KOPT-K1 (cell line): Measurements from ENCODE around the gene PLPP6.

ENCODE experiments used
- H3K27ac ChIP-seq: fragments of 200-600 bp; sonication (generic); 2 replicates; pipeline ENCODE4 v1.5.1; 2016; ENCODE audit warnings: antibody characterized with exemption, mild to moderate bottlenecking, low read depth, low read length; ENCODE audit not compliant: poor library complexity, severe bottlenecking
- H3K36me3 ChIP-seq: fragments of 200-600 bp; sonication (generic); 2 replicates; pipeline ENCODE4 v1.5.1; 2017; ENCODE audit warnings: antibody characterized with exemption, mild to moderate bottlenecking, low read length, moderate library complexity; ENCODE audit not compliant: insufficient read depth
- H3K9me3 ChIP-seq: fragments of 200-600 bp; sonication (generic); 2 replicates; pipeline ENCODE4 v1.5.1; 2017; ENCODE audit warnings: antibody characterized with exemption, low read length, mild to moderate bottlenecking; ENCODE audit not compliant: insufficient read depth, poor library complexity, severe bottlenecking

The PLPP6 gene

GRCh38 chr9:4662108-4662988 is at the start of gene PLPP6:
TSS of gene PLPP6 (plus strand) at chr9:4662294. CDS start at chr9:4662376, 82 bp downstream.
- H3K27ac ChIP-seq = peak within 1 kb of the TSS; percentile 45

DNA sequence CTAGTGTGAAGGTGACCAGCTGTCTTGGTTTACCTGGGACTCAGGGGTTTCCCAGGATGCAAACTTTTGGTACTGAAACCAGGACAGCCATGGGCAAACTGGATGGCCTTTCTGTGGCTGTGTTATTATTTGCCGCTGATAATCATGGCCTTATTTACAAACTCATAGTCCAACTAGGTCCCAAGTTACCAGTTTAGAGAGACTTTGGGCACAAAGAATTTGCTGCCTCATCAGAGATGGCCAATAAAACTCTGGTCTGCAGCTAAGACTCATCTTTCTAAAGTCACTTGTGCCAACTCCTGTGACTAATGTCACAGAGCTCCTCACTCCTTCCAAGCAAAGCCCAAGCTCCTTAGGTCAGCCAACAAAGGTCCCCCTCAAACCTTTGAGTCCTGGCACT is 47.5 kb upstream of the PLPP6 start:
- Histone ChIP-seq H3K27ac (no peak overlapping the region), H3K36me3 (no peaks in the 10 kb centered on the region), H3K9me3 (no peaks in the 10 kb centered on the region)

More at GRCh38 chr9:4662108-4662988, at the start of gene PLPP6:
- no peaks in the 10 kb centered on the region for H3K36me3 ChIP-seq
- H3K9me3 ChIP-seq = no peaks in the 10 kb centered on the region

- Histone ChIP-seq H3K9me3 (no peaks in the 10 kb centered on the region), H3K36me3 (no peaks in the 10 kb centered on the region), H3K27ac (no peak overlapping the region)
Observed at GRCh38 chr9:4615251-4615650, 46.8 kb upstream of the PLPP6 start.

GRCh38 chr9:4615778-4616177 is 46.3 kb upstream of the PLPP6 start:
- no peak overlapping the region for H3K27ac ChIP-seq
- no peaks in the 10 kb centered on the region for H3K36me3 ChIP-seq
- H3K9me3 ChIP-seq = no peaks in the 10 kb centered on the region

- no peaks in the 10 kb centered on the region for H3K36me3 ChIP-seq
- H3K27ac ChIP-seq = no peak overlapping the region
Observed at GRCh38 chr9:4617752-4618151, 44.3 kb upstream of the PLPP6 start.

GRCh38 chr9:4618700-4619099 is 43.4 kb upstream of the PLPP6 start:
- H3K9me3 ChIP-seq = no peaks in the 10 kb centered on the region
- no peak overlapping the region for H3K27ac ChIP-seq

More at GRCh38 chr9:4617752-4618151, 44.3 kb upstream of the PLPP6 start:
- H3K9me3 ChIP-seq = no peaks in the 10 kb centered on the region

GRCh38 chr9:4620057-4620765 is 41.9 kb upstream of the PLPP6 start:
- Histone ChIP-seq H3K9me3 (no peaks in the 10 kb centered on the region), H3K36me3 (no peaks in the 10 kb centered on the region), H3K27ac (no peak overlapping the region)

More at GRCh38 chr9:4618700-4619099, 43.4 kb upstream of the PLPP6 start:
- H3K36me3 ChIP-seq = no peaks in the 10 kb centered on the region

- no peaks in the 10 kb centered on the region for H3K9me3 ChIP-seq
- no peak overlapping the region for H3K27ac ChIP-seq
- H3K36me3 ChIP-seq = no peaks in the 10 kb centered on the region
Observed at GRCh38 chr9:4620881-4621555, 41.1 kb upstream of the PLPP6 start.

DNA sequence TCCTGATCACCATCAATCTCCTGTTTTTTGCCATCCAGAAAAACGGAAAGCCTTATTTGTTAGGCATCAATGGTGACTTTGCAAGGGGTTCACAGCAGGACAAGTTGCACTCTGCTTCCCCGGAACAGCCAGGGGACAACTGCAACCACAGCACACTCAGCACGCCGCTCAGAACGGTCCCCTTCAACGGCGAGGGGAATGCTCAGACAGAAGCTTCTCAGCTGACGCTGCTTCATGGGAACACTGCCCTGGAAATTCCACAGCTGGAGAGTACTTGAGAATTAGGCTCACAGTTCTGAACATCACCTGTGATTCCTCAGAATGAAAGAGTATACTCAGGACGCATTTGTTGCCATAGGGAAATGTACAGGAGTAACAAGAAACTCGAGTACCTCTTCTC is 40.1 kb upstream of the PLPP6 start:
- Histone ChIP-seq H3K36me3 (no peaks in the 10 kb centered on the region), H3K27ac (no peak overlapping the region), H3K9me3 (no peaks in the 10 kb centered on the region)

GRCh38 chr9:4630836-4631235 is 31.3 kb upstream of the PLPP6 start:
- Histone ChIP-seq H3K36me3 (no peaks in the 10 kb centered on the region), H3K9me3 (no peaks in the 10 kb centered on the region), H3K27ac (no peak overlapping the region)

- no peaks in the 10 kb centered on the region for H3K36me3 ChIP-seq
Observed at GRCh38 chr9:4638968-4639367, 23.1 kb upstream of the PLPP6 start.

DNA sequence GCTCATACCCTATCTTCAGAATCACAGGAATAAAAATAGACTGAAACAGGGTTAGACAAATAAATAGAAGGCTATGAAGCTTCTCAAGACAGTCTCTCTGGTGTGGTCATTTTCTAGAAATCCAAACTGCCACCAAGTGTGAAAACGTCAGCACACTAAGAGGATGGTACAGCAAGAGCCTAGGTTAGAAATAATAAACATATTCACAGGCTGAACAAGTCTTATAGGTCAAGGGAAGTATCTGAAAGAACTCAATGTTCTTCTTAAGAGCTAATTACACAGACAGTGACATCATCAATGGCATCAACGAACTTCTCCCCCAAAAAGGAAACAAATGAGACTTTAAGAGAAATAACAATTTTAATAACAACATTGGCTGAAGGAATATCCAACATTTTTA is 22.7 kb upstream of the PLPP6 start:
- H3K36me3 ChIP-seq = no peaks in the 10 kb centered on the region
- no peak overlapping the region for H3K27ac ChIP-seq
- H3K9me3 ChIP-seq = no peaks in the 10 kb centered on the region

More at GRCh38 chr9:4638968-4639367, 23.1 kb upstream of the PLPP6 start:
- Histone ChIP-seq H3K27ac (no peak overlapping the region), H3K9me3 (no peaks in the 10 kb centered on the region)

- Histone ChIP-seq H3K9me3 (no peaks in the 10 kb centered on the region), H3K27ac (no peak overlapping the region), H3K36me3 (no peaks in the 10 kb centered on the region)
Observed at GRCh38 chr9:4640027-4640426, 22.1 kb upstream of the PLPP6 start.

GRCh38 chr9:4642351-4642750 is 19.7 kb upstream of the PLPP6 start:
- Histone ChIP-seq H3K9me3 (no peaks in the 10 kb centered on the region), H3K36me3 (no peaks in the 10 kb centered on the region), H3K27ac (no peak overlapping the region)

- Histone ChIP-seq H3K27ac (no peak overlapping the region), H3K36me3 (no peaks in the 10 kb centered on the region), H3K9me3 (no peaks in the 10 kb centered on the region)
Observed at GRCh38 chr9:4654084-4654483, 8.0 kb upstream of the PLPP6 start.
